Heart left ventricle (tissue), 16 donors: ENCODE data around the gene UNC5C. TPM values are rescaled to one million over a fixed set of nuclear protein-coding genes. Genes with fewer than 3 reads are reported as not detected.
A peak's percentile ranks its signal among the peaks of the same experiment; 100 is the strongest.

Source experiments
- ATAC-seq, 4 donors: fragments of 200-7000 bp; cut with Tn5 transposase; one replicate each; pipeline ENCODE4 v1.9.1; 2020 to 2022; ENCODE audit warnings: moderate library complexity in 4 of 4, mild to moderate bottlenecking in 3 of 4, moderate number of reproducible peaks in 1 of 4
- DNase-seq, 5 donors: peaks; one replicate each; pipeline ENCODE4 v3.0.0-alpha.2; 2020
- H3K27ac ChIP-seq, 12 donors: fragments of 200-600 bp; sonication (generic) in 4 of 12; one replicate each; pipeline versions ENCODE4 v1.5.0 to v1.8.0; 2016 to 2022; ENCODE audit warnings: mild to moderate bottlenecking in 2 of 12
- H3K27me3 ChIP-seq, 9 donors: fragments of 200-600 bp; sonication (generic) in 2 of 9; one replicate each; pipeline versions ENCODE4 v1.5.1 to v1.8.0; 2016 to 2022; ENCODE audit warnings: mild to moderate bottlenecking in 3 of 9
- H3K36me3 ChIP-seq, 9 donors: fragments of 200-600 bp; sonication (generic) in 2 of 9; one replicate each; pipeline versions ENCODE4 v1.5.0 to v1.8.0; 2018 to 2022; ENCODE audit warnings: mild to moderate bottlenecking in 2 of 9
- H3K4me1 ChIP-seq, 12 donors: fragments of 200-600 bp; sonication (generic) in 4 of 12; one replicate each; pipeline versions ENCODE4 v1.5.0 to v1.8.0; 2016 to 2022; ENCODE audit warnings: mild to moderate bottlenecking in 3 of 12
- H3K4me3 ChIP-seq, 12 donors: fragments of 200-600 bp; sonication (generic) in 4 of 12; one replicate each; pipeline versions ENCODE4 v1.5.0 to v1.8.0; 2017 to 2022; ENCODE audit warnings: mild to moderate bottlenecking in 9 of 12, moderate library complexity in 4 of 12
- H3K9me3 ChIP-seq, 12 donors: fragments of 200-600 bp; sonication (generic) in 4 of 12; one replicate each; pipeline versions ENCODE4 v1.5.0 to v1.8.0; 2016 to 2022; ENCODE audit warnings: mild to moderate bottlenecking in 1 of 12
- CTCF ChIP-seq, 12 donors: fragments of 200-600 bp; sonication (generic) in 4 of 12; IDR thresholded peaks; one replicate each; pipeline versions ENCODE4 v1.5.0 to v1.8.0; 2018 to 2022; ENCODE audit warnings: antibody characterized with exemption in 12 of 12, mild to moderate bottlenecking in 5 of 12
- POLR2A ChIP-seq, 2 donors: fragments of 450-650 bp; IDR thresholded peaks; one replicate each; pipeline ENCODE4 v1.6.1; 2017; ENCODE audit warnings: antibody characterized with exemption in 2 of 2, mild to moderate bottlenecking in 2 of 2, moderate library complexity in 2 of 2
- WGBS, 4 donors: extraction: QIAGEN DNeasy Blood & Tissue Kit in 2 of 4; methylation state at CpG; one replicate each; pipeline versions ENCODE4 v1.1.5 to v1.1.7; 2013 to 2018; 5-methylcytosine and 5-hydroxymethylcytosine counted together
- intact Hi-C, 10 donors: fragments of 100-400 bp; cut with DNase I; formaldehyde crosslinking; loops; one replicate each; pipeline versions ENCODE4 v1.11.1 to v1.14.2; 2022
- polyA plus RNA-seq, 2 donors: library from polyadenylated mRNA; stranded (reverse); fragments of 200-250 nt; gene quantifications; one replicate each; pipeline ENCODE4 v1.2.3, GENCODE V29; 2013
- total RNA-seq, 9 donors: library from RNA; depleted of rRNA in 2 of 9; stranded (reverse); fragments of >200 nt in 2 of 9; fragmentation: NEBNext Ultra II Directional in 3 of 9; extraction: Animal tissue kit (Norgen Biotek cat#: 25700) in 3 of 9; gene quantifications; one replicate each; pipeline versions ENCODE4 v1.1.0 to v1.2.4, GENCODE V29; 2016 to 2023
- donor health status: ischemic (EF 13 %, LVEDD 7.1; RV severe dilation, severe dysfunction).
- donor health status: healthy with polysubstance abuse.
- donor health status: DM: no; HTN: yes; CAD: no.
- donor health status: DM: no; HTN: no; CAD: no.
- donor health status: ischemic (EF 25% LVEDD 6.9; RV normal size, moderate dysfunction).
- donor health status: ischemic (EF 25% LVEDD 5.7; RV mildly dilated, moderate dysfunction).
- donor health status: healthy.
- donor health status: DM: yes; HTN: yes; CAD: no.
- donor health status: ischemic (EF 35%, LVEDD 5.7; RV mildly dilated, moderate dysfunction).
- donor health status: nonischemic (EF 11% LVEDD 7.7; RV severe dilation, severe dysfunction).
- donor health status: DM: yes; HTN: yes; CAD: no.
- donor health status: PGD.
- donor health status: ischemic (EF 29% LVEDD 5.4; RV normal size, mild dysfunction).
- donor health status: nonischemic (EF 23%, LVEDD 6.1; RV moderate dilation, normal function).

UNC5C gene
- total and polyA plus RNA-seq, 11 donors: 0.23 to 2.8 (median 1.7) TPM

GRCh38 chr4:95541889-95542607 lies 6.7 kb downstream of the UNC5C start:
- TF ChIP-seq CTCF (IDR thresholded peaks at IDR 0.05): no peak
- TF ChIP-seq POLR2A (IDR thresholded peaks at IDR 0.05): no peak
- intact Hi-C loops: loop anchor here in 2 of 10 donors (10.0 kb wide), 2 partner anchors 83 to 377 kb away; no protein-coding TSS in a partner anchor
- H3K4me1 ChIP-seq: no peaks in the 10 kb centered on the region
- H3K4me3 ChIP-seq: peak overlapping the region in 8 of 12 donors; percentile 1 to 37 (median 22)
- H3K9me3 ChIP-seq: no peaks in the 10 kb centered on the region
- H3K27ac ChIP-seq: peak overlapping the region in 11 of 12 donors; percentile 10 to 66 (median 44)
- peaks cover 0 to 12% (median 2%) of the 10 kb centered on the region in 9 donors for H3K27me3 ChIP-seq
- DNase-seq: no peak
- H3K36me3 ChIP-seq: no peaks in the 10 kb centered on the region
- ATAC-seq: no peak
- WGBS, 4 donors: 46 to 54% (median 48%) methylated on average over 4 of the region's 4 CpGs

GRCh38 chr4:95541094-95541493 lies 7.7 kb downstream of the UNC5C start:
- peak overlapping the region in 3 of 12 donors; percentile 17 to 37 (median 22) for H3K4me3 ChIP-seq
- ATAC-seq (no peak), DNase-seq (no peak)
- peaks cover 0 to 6% (median 0%) of the 10 kb centered on the region in 9 donors for H3K27me3 ChIP-seq
- TF ChIP-seq CTCF (IDR thresholded peaks at IDR 0.05) (no peak), POLR2A (IDR thresholded peaks at IDR 0.05) (no peak)
- H3K9me3 ChIP-seq: no peaks in the 10 kb centered on the region
- intact Hi-C loops: loop anchor here in 2 of 10 donors (10.0 kb wide), 2 partner anchors 84 to 376 kb away; no protein-coding TSS in a partner anchor
- 64 to 81% (median 74%) methylated on average over 3 of the region's 3 CpGs for WGBS, 4 donors
- H3K4me1 ChIP-seq: peaks cover 0 to 2% (median 0%) of the 10 kb centered on the region in 12 donors
- no peaks in the 10 kb centered on the region for H3K36me3 ChIP-seq
- H3K27ac ChIP-seq: peak overlapping the region in 11 of 12 donors; percentile 10 to 66 (median 44)

- Histone ChIP-seq H3K4me3 (peak overlapping the region in 4 of 12 donors; percentile 2 to 44 (median 24)), H3K27ac (peak overlapping the region in 10 of 12 donors; percentile 10 to 66 (median 52))
- peak in 2 of 4 donors; percentile 65 to 69 for ATAC-seq
These were observed 8.5 kb downstream of the UNC5C start for GRCh38 chr4:95540227-95540626.

More at GRCh38 chr4:95540227-95540626, 8.5 kb downstream of the UNC5C start:
- TF ChIP-seq CTCF (IDR thresholded peaks at IDR 0.05) (no peak), POLR2A (IDR thresholded peaks at IDR 0.05) (no peak)
- peaks cover 0 to 2% (median 0%) of the 10 kb centered on the region in 12 donors for H3K4me1 ChIP-seq
- H3K36me3 ChIP-seq: no peaks in the 10 kb centered on the region
- intact Hi-C loops: loop anchor here in 2 of 10 donors (10.0 kb wide), 2 partner anchors 85 to 375 kb away; no protein-coding TSS in a partner anchor
- H3K9me3 ChIP-seq: no peaks in the 10 kb centered on the region
- 43 to 49% (median 46%) methylated on average over 3 of the region's 3 CpGs for WGBS, 4 donors
- H3K27me3 ChIP-seq: no peaks in the 10 kb centered on the region
- DNase-seq: no peak
